ENCODE results near the gene SOX5.

GRCh38 chr12:23708185-23708837 lies 241.2 kb downstream of the SOX5 start:
- TF ChIP-seq MYC (IDR thresholded peaks at IDR 0.05; ENCODE audit: low read depth, low read length) (no peak), MYC (CRISPR knock-in tag; IDR thresholded peaks at IDR 0.05; ENCODE audit: borderline replicate concordance, low read depth) (no peak), GATA2 (CRISPR knock-in tag; IDR thresholded peaks at IDR 0.05) (no peak), CTCF (IDR thresholded peaks at IDR 0.05 in 2 of 3, conservative IDR thresholded peaks at IDR 0.05 in 1 of 3; ENCODE audit: insufficient read depth in 2 of 3, low read depth in 1 of 3, low read length in 3 of 3) (no peak), E2F1 (CRISPR knock-in tag; IDR thresholded peaks at IDR 0.05) (no peak), IRF1 (CRISPR knock-in tag; IDR thresholded peaks at IDR 0.05; ENCODE audit: borderline replicate concordance) (no peak)
